ENCODE measurements around the gene OMP.

OMP gene, protein sequence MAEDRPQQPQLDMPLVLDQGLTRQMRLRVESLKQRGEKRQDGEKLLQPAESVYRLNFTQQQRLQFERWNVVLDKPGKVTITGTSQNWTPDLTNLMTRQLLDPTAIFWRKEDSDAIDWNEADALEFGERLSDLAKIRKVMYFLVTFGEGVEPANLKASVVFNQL

DNA sequence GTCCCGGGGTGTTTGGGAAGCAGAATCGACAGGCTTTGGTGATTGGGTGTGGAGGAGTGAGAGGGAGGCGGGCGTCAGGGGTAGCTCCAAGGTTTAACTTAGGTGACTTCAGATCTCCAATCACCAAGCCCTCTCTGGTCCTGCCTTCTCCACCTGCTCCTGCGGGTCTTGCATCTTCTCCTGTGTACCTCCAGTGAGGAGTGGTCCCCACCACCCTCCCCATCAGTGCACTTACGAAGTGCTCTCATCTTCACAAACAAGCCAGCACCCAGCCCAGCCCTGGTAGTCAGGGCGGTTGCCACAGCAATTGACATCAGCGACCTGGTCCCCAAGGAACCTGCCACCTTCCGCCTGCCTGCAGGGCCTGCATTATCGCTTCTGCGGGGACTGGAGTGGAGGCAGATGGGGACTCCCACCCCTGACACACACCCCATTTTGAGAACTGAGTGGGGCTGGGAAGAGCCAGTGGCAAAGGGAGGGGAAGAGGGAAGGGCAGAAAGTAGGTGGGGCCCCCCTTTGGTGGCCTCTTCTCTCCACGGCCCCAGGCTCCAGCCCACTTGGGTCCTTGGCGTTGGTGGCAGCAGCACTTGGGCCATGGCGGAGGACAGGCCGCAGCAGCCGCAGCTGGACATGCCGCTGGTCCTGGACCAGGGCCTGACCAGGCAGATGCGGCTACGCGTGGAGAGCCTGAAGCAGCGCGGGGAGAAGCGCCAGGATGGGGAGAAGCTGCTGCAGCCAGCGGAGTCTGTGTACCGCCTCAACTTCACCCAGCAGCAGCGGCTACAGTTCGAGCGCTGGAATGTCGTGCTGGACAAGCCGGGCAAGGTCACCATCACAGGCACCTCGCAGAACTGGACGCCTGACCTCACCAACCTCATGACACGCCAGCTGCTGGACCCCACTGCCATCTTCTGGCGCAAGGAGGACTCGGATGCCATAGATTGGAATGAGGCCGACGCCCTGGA is at the start of gene OMP:
TSS of gene OMP (plus strand) at position 595 of the 965 bp plus-strand sequence. CDS start at position 595, 0 bp downstream.
- H3K9me3 ChIP-seq (ENCODE audit: control insufficient read depth in 1 of 2, low read length in 2 of 2): no peaks in the 10 kb centered on the region

DNA sequence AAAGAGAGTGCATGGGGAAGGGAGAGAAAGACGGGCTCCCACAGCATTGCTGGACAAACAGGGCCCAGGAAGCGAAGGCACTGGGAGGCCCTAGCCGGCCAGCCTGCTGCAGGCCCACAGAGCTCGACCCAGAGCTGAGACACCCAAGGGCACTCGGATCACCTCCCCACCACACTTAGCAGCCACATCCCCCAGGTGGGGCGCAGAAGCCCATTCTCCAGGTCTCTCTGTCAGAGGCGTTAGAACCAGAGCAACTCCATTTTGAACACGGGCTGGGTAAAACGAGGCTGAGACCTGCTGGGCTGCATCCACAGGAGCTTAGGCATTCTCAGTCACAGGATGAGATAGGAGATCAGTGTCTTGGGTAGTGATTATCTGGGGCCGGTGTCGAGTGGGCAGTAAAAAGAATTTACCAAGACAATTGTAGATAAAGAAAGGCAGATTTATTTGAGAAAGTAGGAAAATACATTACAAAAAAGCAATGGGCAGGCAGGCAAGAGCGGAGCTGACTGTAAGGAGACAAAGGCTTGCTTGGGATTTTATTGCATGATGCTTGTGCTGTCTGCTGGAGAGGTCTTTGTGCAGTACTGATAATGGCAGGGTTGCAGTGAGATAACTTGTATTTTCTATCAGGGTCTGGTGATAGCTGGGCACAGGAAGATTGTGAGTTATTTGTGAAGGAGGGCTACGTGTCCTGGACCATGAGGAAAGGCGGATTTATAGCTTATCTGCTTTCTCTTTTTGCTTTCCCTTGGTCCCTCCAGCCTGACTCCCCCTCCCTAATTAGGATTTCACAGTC is 49.2 kb upstream of the OMP start:
- no peaks in the 10 kb centered on the region for H3K4me1 ChIP-seq (ENCODE audit: control insufficient read depth in 1 of 2, insufficient read depth in 2 of 2, low read length in 2 of 2)
- peaks cover 0 to 17% of the 10 kb centered on the region in 2 donors for H3K9me3 ChIP-seq (ENCODE audit: control insufficient read depth in 1 of 2, low read length in 2 of 2)
- no peaks in the 10 kb centered on the region for H3K36me3 ChIP-seq (ENCODE audit: control insufficient read depth in 1 of 2, insufficient read depth in 2 of 2, low read length in 2 of 2)
- no peaks in the 10 kb centered on the region for H3K27me3 ChIP-seq (ENCODE audit: low read depth, low read length)
- no peak overlapping the region for H3K27ac ChIP-seq (ENCODE audit: low read length)
- H3K4me3 ChIP-seq (ENCODE audit: low read depth in 1 of 2, low read length in 2 of 2): no peak overlapping the region

More for the DNA sequence above, at the start of gene OMP:
- Histone ChIP-seq H3K36me3 (ENCODE audit: control insufficient read depth in 1 of 2, insufficient read depth in 2 of 2, low read length in 2 of 2) (peaks cover 6 to 13% of the 10 kb centered on the region in 2 donors), H3K27me3 (ENCODE audit: low read depth, low read length) (no peaks in the 10 kb centered on the region), H3K4me3 (ENCODE audit: low read depth in 1 of 2, low read length in 2 of 2) (no peak within 1 kb of the TSS), H3K27ac (ENCODE audit: low read length) (no peak within 1 kb of the TSS), H3K4me1 (ENCODE audit: control insufficient read depth in 1 of 2, insufficient read depth in 2 of 2, low read length in 2 of 2) (peaks cover 3% of the 10 kb centered on the region in 2 donors)

DNA sequence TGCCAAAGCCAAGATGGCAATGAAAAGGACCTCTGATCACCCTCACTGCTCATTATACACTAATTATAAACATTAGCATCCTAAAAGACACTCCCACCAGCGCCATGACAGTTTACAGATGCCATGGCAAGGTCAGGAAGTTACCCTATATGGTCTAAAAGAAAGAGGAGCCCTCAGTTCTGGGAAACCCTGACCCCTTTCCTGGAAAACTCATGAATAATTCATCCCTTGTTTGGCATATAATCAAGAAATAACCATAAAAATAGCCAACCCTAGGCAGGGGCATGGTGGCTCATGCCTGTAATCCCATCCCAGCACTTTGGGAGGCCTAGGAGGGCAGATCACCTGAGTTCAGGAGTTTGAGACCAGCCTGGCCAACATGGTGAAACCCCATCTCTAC is 48.6 kb upstream of the OMP start:
- Histone ChIP-seq H3K4me3 (ENCODE audit: low read depth in 1 of 2, low read length in 2 of 2) (no peak overlapping the region), H3K9me3 (ENCODE audit: control insufficient read depth in 1 of 2, low read length in 2 of 2) (peaks cover 0 to 17% of the 10 kb centered on the region in 2 donors), H3K4me1 (ENCODE audit: control insufficient read depth in 1 of 2, insufficient read depth in 2 of 2, low read length in 2 of 2) (no peaks in the 10 kb centered on the region), H3K27me3 (ENCODE audit: low read depth, low read length) (no peaks in the 10 kb centered on the region), H3K27ac (ENCODE audit: low read length) (no peak overlapping the region), H3K36me3 (ENCODE audit: control insufficient read depth in 1 of 2, insufficient read depth in 2 of 2, low read length in 2 of 2) (no peaks in the 10 kb centered on the region)

DNA sequence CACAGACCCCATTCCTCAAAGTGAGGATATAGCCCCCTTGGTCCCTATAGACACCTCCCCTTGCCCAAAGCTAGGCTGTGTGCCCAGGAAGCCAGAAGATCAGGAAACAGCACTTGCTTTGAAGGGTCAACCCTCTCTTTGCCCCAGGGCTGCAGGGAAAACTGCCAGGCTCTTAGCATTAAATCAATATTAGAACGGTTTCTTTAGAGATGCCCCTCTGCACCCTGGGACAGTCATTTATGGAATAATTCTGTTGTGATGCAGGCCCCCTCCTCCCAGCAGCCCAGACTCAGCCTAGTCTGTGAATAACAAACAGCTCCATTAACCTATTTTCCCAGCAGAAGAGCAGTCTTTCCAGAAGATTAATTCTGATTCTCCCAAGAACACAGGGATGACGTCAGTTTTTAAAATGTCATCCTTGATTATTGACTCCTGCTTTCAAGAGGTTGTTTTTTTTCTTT is 47.5 kb upstream of the OMP start:
- Histone ChIP-seq H3K36me3 (ENCODE audit: control insufficient read depth in 1 of 2, insufficient read depth in 2 of 2, low read length in 2 of 2) (no peaks in the 10 kb centered on the region), H3K27me3 (ENCODE audit: low read depth, low read length) (no peaks in the 10 kb centered on the region), H3K9me3 (ENCODE audit: control insufficient read depth in 1 of 2, low read length in 2 of 2) (peaks cover 0 to 17% of the 10 kb centered on the region in 2 donors), H3K4me3 (ENCODE audit: low read depth in 1 of 2, low read length in 2 of 2) (no peak overlapping the region), H3K4me1 (ENCODE audit: control insufficient read depth in 1 of 2, insufficient read depth in 2 of 2, low read length in 2 of 2) (no peaks in the 10 kb centered on the region), H3K27ac (ENCODE audit: low read length) (no peak overlapping the region)

DNA sequence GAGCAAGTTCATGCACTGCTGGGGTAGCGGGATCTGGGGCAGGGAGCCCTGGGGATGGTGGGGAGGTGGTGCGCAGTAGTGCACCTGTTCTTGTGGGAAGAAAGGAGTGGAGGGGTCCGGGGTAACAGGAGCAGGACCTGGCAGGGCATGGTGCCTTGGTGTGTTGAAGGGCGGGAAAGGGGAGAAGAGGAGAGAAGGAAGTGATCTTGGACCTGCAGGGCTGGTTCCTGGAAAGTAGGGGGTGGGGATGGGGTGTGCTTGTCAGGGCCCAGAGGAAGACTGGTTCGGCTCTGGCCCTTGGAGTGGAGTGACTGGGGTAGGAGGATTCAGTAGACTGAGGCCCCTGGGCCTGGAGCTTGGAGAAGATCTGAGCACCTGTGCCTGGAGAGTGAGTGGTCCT is 46.7 kb upstream of the OMP start:
- Histone ChIP-seq H3K27ac (ENCODE audit: low read length) (no peak overlapping the region), H3K36me3 (ENCODE audit: control insufficient read depth in 1 of 2, insufficient read depth in 2 of 2, low read length in 2 of 2) (no peaks in the 10 kb centered on the region), H3K9me3 (ENCODE audit: control insufficient read depth in 1 of 2, low read length in 2 of 2) (peaks cover 0 to 17% of the 10 kb centered on the region in 2 donors), H3K4me1 (ENCODE audit: control insufficient read depth in 1 of 2, insufficient read depth in 2 of 2, low read length in 2 of 2) (no peaks in the 10 kb centered on the region), H3K4me3 (ENCODE audit: low read depth in 1 of 2, low read length in 2 of 2) (no peak overlapping the region), H3K27me3 (ENCODE audit: low read depth, low read length) (no peaks in the 10 kb centered on the region)

DNA sequence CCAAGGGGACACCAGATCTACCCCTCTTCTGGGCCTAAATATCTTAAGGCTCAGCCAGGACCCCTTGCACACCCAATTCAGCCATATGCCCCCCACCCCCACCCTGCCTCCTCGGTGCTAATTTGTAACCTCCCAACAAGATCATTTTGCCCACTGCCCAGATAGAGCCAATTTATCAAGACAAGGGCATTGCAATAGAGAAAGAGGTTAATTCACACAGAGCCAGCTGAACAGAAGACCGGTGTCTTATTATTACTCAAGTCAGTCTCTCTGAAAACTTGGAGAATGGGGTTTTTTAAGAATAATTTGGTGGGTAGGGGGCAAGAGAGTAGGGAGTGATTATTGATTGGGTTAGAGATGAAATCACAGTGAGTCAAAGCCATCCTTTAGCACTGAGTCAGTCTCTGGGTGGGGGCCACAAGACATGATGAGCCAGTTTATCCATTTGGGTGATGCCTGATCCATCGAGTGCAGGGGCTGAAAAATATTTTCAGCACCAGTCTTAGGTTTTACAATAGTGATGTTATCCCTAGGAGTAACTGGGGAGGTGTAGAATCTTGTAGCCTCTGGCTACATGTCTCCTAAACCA is 45.7 kb upstream of the OMP start:
- H3K4me1 ChIP-seq (ENCODE audit: control insufficient read depth in 1 of 2, insufficient read depth in 2 of 2, low read length in 2 of 2): no peaks in the 10 kb centered on the region
- no peak overlapping the region for H3K27ac ChIP-seq (ENCODE audit: low read length)
- no peaks in the 10 kb centered on the region for H3K36me3 ChIP-seq (ENCODE audit: control insufficient read depth in 1 of 2, insufficient read depth in 2 of 2, low read length in 2 of 2)
- no peaks in the 10 kb centered on the region for H3K27me3 ChIP-seq (ENCODE audit: low read depth, low read length)
- H3K4me3 ChIP-seq (ENCODE audit: low read depth in 1 of 2, low read length in 2 of 2): no peak overlapping the region
- H3K9me3 ChIP-seq (ENCODE audit: control insufficient read depth in 1 of 2, low read length in 2 of 2): peaks cover 0 to 17% of the 10 kb centered on the region in 2 donors

DNA sequence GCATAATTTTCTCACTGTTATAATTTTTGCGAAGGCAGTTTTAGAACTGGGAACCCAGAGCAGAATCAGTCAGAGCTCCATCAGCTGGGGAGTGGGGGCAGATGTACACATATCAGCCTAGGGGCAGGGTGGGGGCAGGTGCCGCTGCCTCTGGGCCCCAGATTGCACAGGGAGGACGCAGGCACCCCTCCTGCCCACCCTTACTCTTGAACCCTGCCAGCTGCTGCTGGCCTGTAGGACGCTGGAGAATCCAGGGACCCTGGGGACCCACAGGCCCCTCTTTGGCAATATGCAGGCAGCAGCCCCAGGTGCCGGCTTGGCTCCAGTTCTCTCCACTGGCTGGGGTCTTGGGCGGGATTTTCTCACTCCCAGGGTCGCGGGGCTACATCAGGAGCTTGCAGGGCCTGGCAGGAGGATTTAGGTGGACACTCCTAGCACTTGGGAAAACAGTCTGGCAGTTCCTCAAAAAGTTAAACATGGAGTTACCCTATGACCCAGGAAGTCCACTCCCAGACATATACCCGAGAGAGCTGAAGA is 44.6 kb upstream of the OMP start:
- H3K36me3 ChIP-seq (ENCODE audit: control insufficient read depth in 1 of 2, insufficient read depth in 2 of 2, low read length in 2 of 2): no peaks in the 10 kb centered on the region
- H3K9me3 ChIP-seq (ENCODE audit: control insufficient read depth in 1 of 2, low read length in 2 of 2): peaks cover 0 to 17% of the 10 kb centered on the region in 2 donors
- no peaks in the 10 kb centered on the region for H3K4me1 ChIP-seq (ENCODE audit: control insufficient read depth in 1 of 2, insufficient read depth in 2 of 2, low read length in 2 of 2)
- H3K4me3 ChIP-seq (ENCODE audit: low read depth in 1 of 2, low read length in 2 of 2): no peak overlapping the region
- no peaks in the 10 kb centered on the region for H3K27me3 ChIP-seq (ENCODE audit: low read depth, low read length)
- H3K27ac ChIP-seq (ENCODE audit: low read length): no peak overlapping the region

DNA sequence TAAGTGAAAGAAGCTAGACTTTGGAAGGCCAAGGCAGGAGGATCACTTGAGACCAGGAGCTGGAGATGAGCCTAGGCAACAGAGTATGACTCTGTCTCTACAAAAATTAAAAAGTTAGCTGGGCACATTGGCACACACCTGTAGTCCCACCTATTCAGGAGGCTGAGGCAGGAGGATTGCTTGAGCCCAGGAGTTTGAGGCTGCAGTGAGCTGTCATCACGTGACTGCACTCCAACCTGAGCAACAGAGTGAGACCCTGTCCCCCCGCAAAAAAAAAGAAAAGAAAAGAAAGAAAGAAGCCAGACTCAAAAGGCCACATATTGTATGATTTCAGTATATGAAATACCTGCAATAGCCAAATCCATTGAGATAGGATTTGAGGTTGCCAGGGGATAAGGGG is 43.7 kb upstream of the OMP start:
- Histone ChIP-seq H3K36me3 (ENCODE audit: control insufficient read depth in 1 of 2, insufficient read depth in 2 of 2, low read length in 2 of 2) (no peaks in the 10 kb centered on the region), H3K27ac (ENCODE audit: low read length) (no peak overlapping the region), H3K4me3 (ENCODE audit: low read depth in 1 of 2, low read length in 2 of 2) (no peak overlapping the region), H3K9me3 (ENCODE audit: control insufficient read depth in 1 of 2, low read length in 2 of 2) (peaks cover 0 to 17% of the 10 kb centered on the region in 2 donors), H3K4me1 (ENCODE audit: control insufficient read depth in 1 of 2, insufficient read depth in 2 of 2, low read length in 2 of 2) (no peaks in the 10 kb centered on the region), H3K27me3 (ENCODE audit: low read depth, low read length) (no peaks in the 10 kb centered on the region)

DNA sequence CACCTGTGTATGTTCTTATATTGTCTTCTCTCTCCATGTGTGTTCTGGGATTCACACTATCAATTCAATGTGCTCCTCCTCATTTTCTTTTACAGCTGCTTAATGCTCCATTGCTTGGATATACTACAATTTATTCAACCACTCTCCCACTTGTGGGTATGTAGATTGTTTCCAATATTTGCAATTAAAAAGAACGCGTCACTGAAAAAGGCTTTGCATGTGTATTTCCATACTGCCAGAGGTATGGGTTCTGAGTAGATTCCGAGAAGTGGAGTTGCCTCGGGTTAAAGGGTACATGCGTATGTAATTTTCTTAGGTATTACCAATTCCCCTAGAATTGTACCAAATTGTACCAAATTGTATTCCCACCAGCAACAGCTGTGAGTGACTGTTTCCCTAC is 42.8 kb upstream of the OMP start:
- Histone ChIP-seq H3K27ac (ENCODE audit: low read length) (no peak overlapping the region), H3K9me3 (ENCODE audit: control insufficient read depth in 1 of 2, low read length in 2 of 2) (peaks cover 0 to 17% of the 10 kb centered on the region in 2 donors), H3K36me3 (ENCODE audit: control insufficient read depth in 1 of 2, insufficient read depth in 2 of 2, low read length in 2 of 2) (no peaks in the 10 kb centered on the region), H3K4me3 (ENCODE audit: low read depth in 1 of 2, low read length in 2 of 2) (no peak overlapping the region), H3K27me3 (ENCODE audit: low read depth, low read length) (no peaks in the 10 kb centered on the region), H3K4me1 (ENCODE audit: control insufficient read depth in 1 of 2, insufficient read depth in 2 of 2, low read length in 2 of 2) (no peaks in the 10 kb centered on the region)

DNA sequence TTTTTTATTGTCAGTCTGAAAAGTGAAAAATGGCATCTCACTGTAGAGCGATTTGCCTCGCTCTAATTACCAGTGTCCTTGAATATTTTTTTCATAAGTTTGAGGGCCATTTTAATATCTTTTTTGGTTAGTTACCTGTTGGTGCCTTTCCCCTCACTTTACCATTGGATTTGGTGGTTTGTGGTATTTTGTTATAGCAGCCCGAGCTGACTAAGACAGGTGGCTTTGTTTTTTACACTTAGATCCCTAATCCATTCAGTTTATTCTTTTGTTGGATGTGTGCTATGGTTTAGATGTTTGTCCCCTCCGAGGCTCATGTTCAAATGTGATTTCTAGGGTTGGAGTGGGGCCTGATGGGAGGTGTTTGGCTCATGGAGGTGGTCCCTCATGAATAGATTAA is 42.4 kb upstream of the OMP start:
- Histone ChIP-seq H3K4me1 (ENCODE audit: control insufficient read depth in 1 of 2, insufficient read depth in 2 of 2, low read length in 2 of 2) (no peaks in the 10 kb centered on the region), H3K9me3 (ENCODE audit: control insufficient read depth in 1 of 2, low read length in 2 of 2) (peaks cover 0 to 17% of the 10 kb centered on the region in 2 donors), H3K27me3 (ENCODE audit: low read depth, low read length) (no peaks in the 10 kb centered on the region), H3K4me3 (ENCODE audit: low read depth in 1 of 2, low read length in 2 of 2) (no peak overlapping the region), H3K27ac (ENCODE audit: low read length) (no peak overlapping the region), H3K36me3 (ENCODE audit: control insufficient read depth in 1 of 2, insufficient read depth in 2 of 2, low read length in 2 of 2) (no peaks in the 10 kb centered on the region)
